GM12878 (cell line): ENCODE results near the gene SLCO6A1. TPM values are rescaled to one million over a fixed set of nuclear protein-coding genes. Genes with fewer than 3 reads are reported as not detected.

Source experiments
- CUX1 ChIP-seq: IDR thresholded peaks from 2 replicates; pipeline ENCODE4 v1.6.1; 2012; ENCODE audit warnings: improper control_type of control experiment, low read depth, low read length; ENCODE audit not compliant: insufficient replicate concordance
- MTA3 ChIP-seq: IDR thresholded peaks from 2 replicates; pipeline ENCODE4 v1.6.1; 2012; ENCODE audit warnings: low read length, inconsistent platforms, borderline replicate concordance
- SPI1 ChIP-seq: IDR thresholded peaks from 2 replicates; pipeline ENCODE4 v1.6.1; 2011; ENCODE audit warnings: low read depth, mild to moderate bottlenecking, low read length, moderate library complexity, borderline replicate concordance; ENCODE audit not compliant: insufficient read depth
- ZBTB4 ChIP-seq: fragments of 450-650 bp; formaldehyde crosslinking; IDR thresholded peaks from 2 replicates; pipeline ENCODE4 v1.4.0; 2022; ENCODE audit warnings: mild to moderate bottlenecking, moderate library complexity
- ZNF24 ChIP-seq: fragments of 450-650 bp; IDR thresholded peaks from 2 replicates; pipeline ENCODE4 v1.6.1; 2017; ENCODE audit warnings: antibody characterized with exemption, mild to moderate bottlenecking
- ZNF384 ChIP-seq: IDR thresholded peaks from 2 replicates; pipeline ENCODE4 v1.6.1; 2012; ENCODE audit warnings: low read depth, mild to moderate bottlenecking, low read length, improper control_type of control experiment, borderline replicate concordance
- ZSCAN29 ChIP-seq: fragments of 450-650 bp; IDR thresholded peaks from 2 replicates; pipeline ENCODE4 v1.6.1; 2017; ENCODE audit warnings: mild to moderate bottlenecking, moderate library complexity
- polyA plus RNA-seq, 11 experiments: library from polyadenylated mRNA; depleted of rRNA in 4 of 11; unstranded in 6 of 11; stranded (reverse) in 5 of 11; fragments of >200 nt; fragmentation: Nextera tagmentation in 4 of 11; fragmentation: Illumina TruSeq in 1 of 11; extraction: Ambion mirVana in 4 of 11; extraction: Trizol in 1 of 11; gene quantifications; 1 replicate in 1 of 11; 2 replicates in 10 of 11; pipeline versions ENCODE4 v1.2.1 to v1.2.3, GENCODE V29; 2011 to 2016; ENCODE audit warnings: inconsistent platforms in 2 of 11, missing spikeins in 2 of 11, low read depth in 1 of 11
- total RNA-seq, 4 experiments: library from RNA; depleted of rRNA in 3 of 4; stranded (reverse); fragments of >200 nt in 3 of 4; fragmentation: Illumina TruSeq in 1 of 4; extraction: Trizol in 1 of 4; gene quantifications; 2 replicates each; pipeline versions ENCODE4 v1.2.1 to v1.2.3, GENCODE V29; 2013 to 2021

Gene SLCO6A1
- total and polyA plus RNA-seq, 10 of the 15 experiments (the other 5 are each of a cell fraction or from before 2014, with no cell fraction given): not detected

- TF ChIP-seq CUX1 (no peak), ZSCAN29 (no peak), MTA3 (no peak), SPI1 (no peak), ZBTB4 (CRISPR knock-in tag) (no peak), ZNF384 (no peak), ZNF24 (no peak)
Measured at GRCh38 chr5:102341681-102342288, 157.0 kb downstream of the SLCO6A1 start (continued).
